Epithelial cell of prostate (primary cell): Measurements from ENCODE around the gene PKD1.
A peak's percentile ranks its signal among the peaks of the same experiment; 100 is the strongest.
"Not testable (repeated sequence)": the region's sequence is repeated elsewhere in the genome, so short reads cannot be mapped to it uniquely, and the experiment has no call there.

Source experiments
- DNase-seq: peaks from one replicate; pipeline ENCODE4 v3.0.0-alpha.2; 2011; ENCODE audit warnings: low read depth, low spot score
- H3K27ac ChIP-seq: fragments of 450-650 bp; 2 replicates; pipeline ENCODE4 v1.5.1; 2017; ENCODE audit warnings: mild to moderate bottlenecking

PKD1 gene

DNA sequence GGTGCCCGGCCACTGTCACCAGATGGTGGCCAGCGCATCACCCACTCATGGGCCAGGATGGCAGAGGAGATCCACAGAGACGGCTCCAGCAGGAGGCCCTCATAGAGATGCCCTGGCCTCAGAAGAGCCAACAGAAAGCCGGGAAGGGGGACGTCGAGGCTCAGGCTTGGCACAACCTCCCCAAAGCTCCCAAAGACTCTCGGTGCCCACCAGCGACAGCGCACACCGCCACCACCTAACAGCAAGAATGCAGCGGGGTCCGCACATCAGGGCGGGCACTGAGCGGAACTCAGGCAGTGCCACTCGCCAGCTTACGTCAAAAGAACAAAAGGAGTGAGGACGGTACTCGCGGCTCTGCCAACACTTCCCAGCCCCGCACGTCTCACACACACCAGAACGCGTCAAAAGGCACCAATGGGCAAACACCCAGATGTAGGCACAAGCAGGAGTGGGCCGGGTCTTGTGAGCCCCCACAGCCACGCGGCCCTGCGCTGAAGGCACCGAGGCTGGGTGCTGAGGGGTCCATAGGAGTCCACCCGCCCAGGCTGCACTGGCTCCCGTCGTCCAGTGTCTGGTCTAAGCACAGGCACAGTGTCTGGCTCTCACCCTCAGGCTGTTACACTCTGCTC is 8.7 kb downstream of the PKD1 start:
- peak overlapping the region; percentile 27 for H3K27ac ChIP-seq

DNA sequence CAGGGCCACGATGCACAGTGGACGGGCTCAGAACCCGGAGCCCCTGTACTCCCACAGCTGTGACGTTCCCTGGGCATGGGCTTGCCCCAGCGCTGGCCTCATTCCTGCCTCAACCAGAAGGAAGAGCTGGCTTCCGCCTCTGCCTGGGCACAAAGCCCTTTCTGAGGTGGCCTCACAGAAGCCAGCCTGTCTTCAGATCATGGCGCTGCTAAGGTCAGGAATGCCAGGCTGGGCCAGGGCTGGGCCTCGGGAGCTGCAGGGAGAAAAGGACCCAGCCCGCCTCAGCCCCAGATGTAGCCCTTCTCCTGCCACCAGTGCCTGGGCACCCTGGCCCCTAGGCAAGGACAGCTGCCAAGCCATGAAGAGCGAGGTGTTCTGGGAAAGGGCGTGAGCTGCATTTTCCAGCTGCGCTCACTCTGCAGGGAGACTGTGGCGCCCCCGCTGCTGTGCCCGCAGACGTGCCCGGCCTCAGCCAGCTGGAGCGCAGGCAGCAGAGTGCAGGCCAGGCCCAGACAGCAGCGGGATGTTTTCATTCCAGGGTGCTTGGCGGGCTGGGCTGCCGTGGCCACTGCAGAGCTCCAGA is 9.4 kb downstream of the PKD1 start:
- peak overlapping the region; percentile 27 for H3K27ac ChIP-seq
- DNase-seq, result not testable (repeated sequence)

More for the DNA sequence above, 8.7 kb downstream of the PKD1 start:
- not testable (repeated sequence) for DNase-seq

GRCh38 chr16:2125609-2126008 is 10.1 kb downstream of the PKD1 start:
- not testable (repeated sequence) for DNase-seq
- peak overlapping the region; percentile 48 for H3K27ac ChIP-seq

DNA sequence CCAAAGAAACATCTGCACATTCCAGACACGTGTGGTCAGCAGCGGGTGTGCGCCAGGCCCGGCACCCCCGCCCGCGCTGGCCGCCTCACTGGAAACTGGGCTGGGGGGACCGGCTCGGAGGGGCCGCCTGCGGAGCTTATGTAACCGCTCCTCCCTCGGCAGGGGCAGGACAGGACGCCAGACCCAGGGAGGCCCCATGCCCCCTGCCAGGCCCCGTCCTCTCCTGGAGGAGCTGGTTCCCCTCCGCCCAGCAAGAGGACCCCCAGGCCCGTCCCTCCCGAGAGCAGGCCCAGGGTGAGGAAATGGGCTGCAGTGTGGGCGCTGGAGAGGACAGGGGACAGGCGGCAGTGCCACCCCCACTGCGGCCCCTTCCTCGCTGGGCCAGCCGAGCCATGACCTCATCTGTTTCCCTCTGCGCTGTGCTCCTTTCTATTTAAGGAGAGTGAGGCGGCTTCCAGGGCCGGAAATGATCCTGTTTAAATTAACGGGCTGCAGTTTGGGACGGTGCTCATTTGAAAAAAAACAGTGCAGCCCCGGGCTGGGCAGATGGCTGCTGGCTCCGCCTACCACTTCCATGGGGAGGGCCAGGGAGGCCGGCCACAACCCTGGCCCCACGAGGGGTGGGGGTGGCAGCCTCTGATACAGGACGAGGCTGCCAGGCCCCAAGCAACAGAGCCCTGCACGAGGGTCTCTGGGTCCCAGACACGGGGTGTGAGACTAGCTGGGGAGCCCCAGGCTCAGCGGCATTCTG is 10.8 kb downstream of the PKD1 start:
- not testable (repeated sequence) for DNase-seq
- H3K27ac ChIP-seq, result peak overlapping the region; percentile 48

DNA sequence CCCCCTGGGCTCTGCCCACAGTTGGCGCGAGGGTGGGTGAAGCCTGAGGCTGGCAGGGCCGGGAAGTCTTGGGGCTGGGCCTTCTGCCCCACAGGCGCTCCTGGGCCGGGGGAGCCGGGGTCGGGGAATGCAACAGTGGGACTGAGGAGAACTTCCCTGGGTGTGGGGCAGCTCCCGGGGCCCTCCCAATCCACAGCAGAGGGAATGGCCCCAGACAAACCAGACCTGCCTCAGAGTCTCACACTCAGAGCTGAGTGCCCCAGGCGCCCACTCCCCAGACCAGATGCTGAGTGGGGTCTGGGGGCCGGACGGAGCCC is 11.4 kb downstream of the PKD1 start:
- not testable (repeated sequence) for DNase-seq
- H3K27ac ChIP-seq, result peak overlapping the region; percentile 48

DNA sequence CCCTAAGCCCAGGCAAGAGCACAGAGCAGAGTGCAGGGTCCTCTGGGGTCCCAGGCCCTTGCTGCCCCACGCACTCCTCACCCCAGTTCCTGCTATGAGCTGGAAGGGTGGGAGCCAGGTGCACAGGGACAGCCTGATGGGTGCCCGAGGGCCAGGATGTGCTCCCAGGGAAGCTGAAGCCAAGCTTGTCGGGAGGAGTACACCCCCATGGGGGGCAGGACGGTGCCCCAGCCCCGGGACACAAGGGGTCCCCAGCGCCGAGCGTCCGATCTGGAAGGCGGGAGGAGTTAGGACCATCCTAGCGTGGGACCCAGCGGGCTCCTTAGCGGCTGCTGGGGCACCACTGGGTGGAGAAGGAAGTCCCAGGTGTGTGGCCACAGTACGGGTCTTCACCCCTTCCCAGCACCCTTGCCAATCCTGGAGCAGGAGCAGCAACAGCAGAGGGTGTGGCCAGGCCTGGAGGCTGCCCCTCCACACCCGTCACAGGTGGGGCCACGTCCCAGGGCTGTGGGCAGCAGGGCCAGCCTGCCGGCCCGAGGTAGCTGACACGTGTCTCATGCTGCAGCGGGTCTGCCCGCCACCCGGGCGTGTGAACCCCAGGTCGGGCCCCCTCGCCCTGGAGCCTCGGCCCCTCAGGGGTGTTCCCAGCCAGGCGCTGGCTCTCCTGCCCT is 11.9 kb downstream of the PKD1 start:
- H3K27ac ChIP-seq, result peak overlapping the region; percentile 48
- not testable (repeated sequence) for DNase-seq

DNA sequence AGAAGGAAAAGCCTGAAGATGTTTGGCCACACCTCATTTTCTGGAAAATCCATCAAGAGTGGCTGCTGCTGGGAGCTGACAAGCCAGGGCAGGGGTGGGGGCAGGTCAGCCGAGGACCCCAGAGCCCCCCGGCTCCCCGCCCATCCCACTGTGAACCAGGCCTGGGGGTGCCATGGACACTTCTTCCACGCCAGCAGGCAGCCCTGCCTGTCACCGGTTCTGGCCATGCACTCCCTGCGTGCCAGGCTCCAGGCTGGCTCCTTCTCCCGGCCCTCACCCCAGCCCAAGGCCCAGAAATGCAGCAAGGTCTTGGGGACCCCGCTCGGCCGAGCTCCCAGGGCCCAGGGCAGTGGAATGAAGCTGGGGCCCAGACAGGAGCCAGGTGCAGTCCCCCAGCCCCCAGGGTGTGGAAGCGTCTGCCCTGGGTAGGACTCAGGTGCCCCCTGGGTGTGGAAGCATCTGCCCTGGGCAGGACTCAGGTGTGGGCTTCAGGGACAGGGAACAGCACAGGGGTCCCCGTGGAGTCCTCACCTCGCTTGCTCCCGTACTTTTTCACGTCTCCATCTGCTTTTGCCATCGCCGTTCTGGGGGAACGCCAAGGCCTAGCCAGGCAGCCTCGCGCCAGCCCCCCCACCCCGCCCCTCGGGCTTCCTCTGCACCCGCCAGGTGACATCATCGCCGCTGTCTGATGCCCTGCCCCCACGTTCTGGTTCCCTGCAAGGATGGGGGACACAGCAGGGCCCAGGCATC is 12.6 kb downstream of the PKD1 start:
- not testable (repeated sequence) for DNase-seq, H3K27ac ChIP-seq

DNA sequence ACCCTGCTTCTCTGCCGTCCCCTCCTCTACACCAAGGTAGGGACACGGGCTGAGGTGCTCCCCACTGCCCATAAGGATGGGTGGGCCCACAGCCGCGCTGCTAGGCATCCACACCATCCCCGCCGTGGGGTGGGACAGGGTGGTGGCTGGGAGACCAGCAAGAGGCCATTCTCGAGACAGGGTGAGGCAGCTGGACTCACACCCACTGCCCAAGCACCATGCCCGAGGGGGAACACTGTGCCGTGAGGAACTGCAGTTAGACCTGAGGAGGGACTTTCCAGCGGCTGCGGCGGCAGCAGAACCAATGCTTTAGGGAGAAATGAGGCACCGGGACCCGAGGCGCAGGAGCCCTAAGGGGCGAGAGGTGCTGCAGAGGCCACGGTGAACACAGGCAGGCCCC is 13.3 kb downstream of the PKD1 start:
- no peak overlapping the region for H3K27ac ChIP-seq
- DNase-seq, result no peak

DNA sequence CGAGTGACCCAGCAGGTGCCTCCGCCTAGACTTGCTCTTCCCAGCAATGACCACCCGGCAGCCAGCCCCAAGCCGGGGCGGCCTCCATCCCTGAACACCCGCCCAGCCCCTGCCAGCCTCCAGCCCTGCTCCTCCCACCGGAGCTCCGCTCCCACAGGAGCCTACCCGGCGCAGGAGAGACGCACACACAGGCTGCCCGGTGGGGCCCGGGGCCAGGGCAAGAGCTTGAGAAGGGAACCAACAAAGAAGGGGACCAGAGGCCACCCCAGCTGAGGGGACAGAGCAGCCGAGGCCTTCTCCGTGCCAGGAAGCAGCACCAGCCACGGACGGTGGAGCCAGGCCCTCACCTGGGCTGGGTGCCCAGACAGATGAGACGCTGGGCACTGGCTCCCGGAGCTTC is 13.8 kb downstream of the PKD1 start:
- DNase-seq, result no peak
- H3K27ac ChIP-seq, result peak overlapping the region; percentile 27

DNA sequence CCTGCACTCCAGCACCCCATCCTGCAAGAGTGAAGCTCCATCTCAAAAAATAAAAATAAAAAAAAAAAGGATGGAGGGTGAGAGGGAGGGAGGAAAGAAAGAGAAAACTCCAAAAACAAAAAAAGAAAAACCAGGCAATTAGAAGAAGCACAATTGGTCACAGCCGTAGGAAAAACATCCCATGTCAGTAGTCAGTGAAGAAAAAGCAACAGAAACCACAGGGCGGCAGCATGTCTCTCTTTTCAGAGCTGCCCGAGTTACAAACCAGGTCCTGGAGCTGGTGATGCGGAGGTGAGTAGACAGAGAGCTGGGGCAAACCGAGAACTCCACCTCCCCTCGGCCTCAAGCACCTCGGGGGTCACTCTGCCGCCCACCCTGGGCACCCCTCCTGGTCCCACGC is 14.4 kb downstream of the PKD1 start:
- DNase-seq, result not testable (repeated sequence)
- H3K27ac ChIP-seq, result peak overlapping the region; percentile 27

DNA sequence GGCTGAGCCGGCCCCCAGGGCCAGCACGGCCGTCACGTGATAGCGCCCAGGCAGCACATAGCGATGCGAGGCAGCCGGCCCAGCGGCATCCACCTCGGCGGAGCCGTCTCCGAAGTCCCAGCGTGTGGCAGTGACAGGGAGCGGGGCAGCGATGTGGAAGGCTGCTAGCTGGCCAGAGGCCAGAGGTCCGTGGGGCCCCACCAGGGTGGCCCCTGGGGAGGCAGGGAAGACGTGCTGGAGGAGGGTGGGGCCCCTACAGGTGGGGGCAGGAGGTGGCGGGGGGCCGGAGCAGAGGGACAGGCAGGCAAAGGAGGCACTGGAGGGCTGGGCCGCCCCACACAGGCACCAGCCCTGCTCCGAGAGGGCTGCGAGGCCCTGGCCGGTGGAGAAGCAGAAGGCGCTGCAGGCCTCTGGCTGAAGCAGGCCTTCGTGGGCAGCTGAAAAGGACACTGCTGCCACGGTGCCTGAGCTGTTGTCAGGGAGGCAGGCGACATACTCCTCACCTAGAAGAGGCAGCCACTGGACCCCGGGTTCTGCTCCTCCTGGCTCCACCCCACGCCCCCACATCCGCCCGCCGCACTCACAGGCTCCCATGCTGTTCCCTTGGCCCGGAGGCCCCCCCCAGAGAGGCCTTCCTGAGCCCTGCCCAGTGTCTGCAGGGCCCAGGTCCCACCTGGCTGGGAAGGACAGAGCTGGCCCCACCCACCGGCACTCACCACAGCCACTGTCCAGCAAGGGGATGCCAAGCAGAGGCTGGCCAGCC is 17.6 kb downstream of the PKD1 start:
- H3K27ac ChIP-seq, DNase-seq: not testable (repeated sequence)

GRCh38 chr16:2117341-2117740 is 18.4 kb downstream of the PKD1 start:
- not testable (repeated sequence) for H3K27ac ChIP-seq, DNase-seq

- DNase-seq, H3K27ac ChIP-seq: not testable (repeated sequence)
Measured at GRCh38 chr16:2116428-2116827, 19.3 kb downstream of the PKD1 start.

GRCh38 chr16:2115591-2115973 is 20.1 kb downstream of the PKD1 start:
- no peak for DNase-seq
- no peak overlapping the region for H3K27ac ChIP-seq

DNA sequence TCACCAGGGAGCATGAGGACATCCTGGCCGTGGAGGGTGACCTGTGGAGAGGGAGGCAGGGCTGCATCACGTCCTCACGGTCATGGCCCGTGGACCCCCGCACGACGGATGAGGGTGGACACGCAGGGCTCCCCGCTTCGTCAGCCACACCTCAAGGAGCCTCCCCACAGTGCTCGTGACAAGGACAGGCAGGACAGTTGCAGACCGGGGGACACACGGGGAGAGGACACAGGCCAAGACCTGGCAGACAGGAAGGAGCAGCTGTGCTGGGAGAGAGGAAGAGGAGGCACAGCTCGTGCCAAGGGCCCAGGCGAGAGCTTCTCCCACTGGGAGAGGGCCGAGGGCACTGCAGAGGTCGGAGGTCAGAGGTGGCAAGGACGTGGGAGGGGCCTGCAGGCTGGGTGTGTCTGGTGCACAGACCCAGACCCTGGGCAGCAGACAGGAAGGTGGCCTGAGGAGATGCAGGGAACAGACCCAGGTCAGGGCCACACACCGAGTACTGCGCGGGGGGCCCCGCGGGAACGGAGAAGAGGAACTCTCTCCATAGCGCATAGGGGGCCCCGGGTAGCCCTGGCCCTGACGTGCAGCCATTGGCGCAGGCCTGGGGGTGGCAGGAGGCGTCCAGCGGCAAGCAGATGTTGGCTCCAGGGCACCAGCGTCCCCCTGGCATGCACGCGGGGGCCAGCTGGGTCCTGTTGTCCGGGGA is 20.7 kb downstream of the PKD1 start:
- DNase-seq, H3K27ac ChIP-seq: not testable (repeated sequence)

GRCh38 chr16:2114225-2114624 is 21.5 kb downstream of the PKD1 start:
- not testable (repeated sequence) for H3K27ac ChIP-seq, DNase-seq

DNA sequence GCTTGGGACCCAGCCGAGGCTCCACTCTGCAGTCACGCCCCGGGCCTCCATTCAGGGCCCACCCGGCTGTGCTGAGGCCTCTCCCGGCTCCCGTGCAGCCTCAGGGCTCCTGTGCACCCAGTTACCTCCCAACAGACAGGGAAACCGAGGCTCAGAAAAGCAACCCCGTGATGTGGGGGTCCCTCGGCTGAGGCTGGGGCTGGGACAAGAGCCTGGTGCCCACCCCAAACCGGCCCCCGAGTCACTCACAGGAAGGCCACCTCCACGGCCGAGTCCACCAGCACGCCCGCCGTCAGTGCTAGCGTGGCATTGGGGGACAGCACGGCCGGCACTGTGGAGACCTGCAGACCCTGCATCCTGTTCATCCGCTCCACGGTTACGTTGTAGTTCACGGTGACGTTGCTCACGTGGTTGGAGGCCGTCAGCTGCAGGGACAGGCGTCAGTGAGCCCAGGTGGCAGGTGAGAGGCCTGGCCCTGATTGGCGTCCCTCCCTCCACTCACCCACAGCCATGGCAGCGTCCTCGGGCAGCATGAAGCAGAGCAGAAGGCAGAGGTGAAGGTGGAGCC is 23.1 kb downstream of the PKD1 start:
- not testable (repeated sequence) for DNase-seq, H3K27ac ChIP-seq
